Breast epithelium (tissue), 3 donors: Measurements from ENCODE around the gene MTIF2.

Experiments
- POLR2A ChIP-seq: fragments of 450-650 bp; IDR thresholded peaks from one replicate; pipeline ENCODE4 v1.6.1; 2016; ENCODE audit warnings: antibody characterized with exemption, mild to moderate bottlenecking, moderate library complexity
- TF ChIP-seq, protein P1 (sequence below), 3 donors: fragments of 450-650 bp; IDR thresholded peaks; one replicate each; pipeline ENCODE4 v1.5.1; 2016 to 2017; ENCODE audit warnings: antibody characterized with exemption in 3 of 3, mild to moderate bottlenecking in 3 of 3, moderate library complexity in 3 of 3

DNA sequence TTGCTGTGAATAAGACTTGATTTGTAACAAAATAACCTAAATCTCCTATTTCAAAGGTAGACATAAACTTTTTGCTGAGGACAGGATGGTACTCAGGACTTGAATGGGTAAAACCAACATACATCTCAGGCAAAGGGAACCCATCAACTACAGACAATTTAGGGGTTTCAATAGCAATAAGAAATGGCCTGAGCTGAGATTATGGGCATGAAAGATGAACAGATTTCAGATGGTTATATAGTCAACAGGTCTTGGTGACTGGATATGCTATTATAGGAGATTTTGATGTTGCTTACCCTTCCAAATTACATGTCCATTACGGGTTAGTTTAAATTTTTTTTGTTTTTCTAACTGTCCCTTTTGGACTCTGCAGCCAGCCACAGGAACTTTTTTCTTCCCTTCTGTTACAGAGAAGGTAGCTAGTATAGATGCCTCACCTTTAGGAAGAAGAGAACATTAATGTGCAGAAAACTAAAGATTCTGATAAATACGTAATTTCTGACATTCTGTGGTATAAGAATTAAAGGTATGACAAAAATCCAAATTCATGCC is 32.0 kb downstream of the MTIF2 start:
- TF ChIP-seq, protein P1, sequence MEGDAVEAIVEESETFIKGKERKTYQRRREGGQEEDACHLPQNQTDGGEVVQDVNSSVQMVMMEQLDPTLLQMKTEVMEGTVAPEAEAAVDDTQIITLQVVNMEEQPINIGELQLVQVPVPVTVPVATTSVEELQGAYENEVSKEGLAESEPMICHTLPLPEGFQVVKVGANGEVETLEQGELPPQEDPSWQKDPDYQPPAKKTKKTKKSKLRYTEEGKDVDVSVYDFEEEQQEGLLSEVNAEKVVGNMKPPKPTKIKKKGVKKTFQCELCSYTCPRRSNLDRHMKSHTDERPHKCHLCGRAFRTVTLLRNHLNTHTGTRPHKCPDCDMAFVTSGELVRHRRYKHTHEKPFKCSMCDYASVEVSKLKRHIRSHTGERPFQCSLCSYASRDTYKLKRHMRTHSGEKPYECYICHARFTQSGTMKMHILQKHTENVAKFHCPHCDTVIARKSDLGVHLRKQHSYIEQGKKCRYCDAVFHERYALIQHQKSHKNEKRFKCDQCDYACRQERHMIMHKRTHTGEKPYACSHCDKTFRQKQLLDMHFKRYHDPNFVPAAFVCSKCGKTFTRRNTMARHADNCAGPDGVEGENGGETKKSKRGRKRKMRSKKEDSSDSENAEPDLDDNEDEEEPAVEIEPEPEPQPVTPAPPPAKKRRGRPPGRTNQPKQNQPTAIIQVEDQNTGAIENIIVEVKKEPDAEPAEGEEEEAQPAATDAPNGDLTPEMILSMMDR (IDR thresholded peaks at IDR 0.05), result no peak
- no peak for TF ChIP-seq POLR2A
